GM23338 (cell line): ENCODE measurements around the gene GRID2. TPM values are rescaled to one million over a fixed set of nuclear protein-coding genes. Genes with fewer than 3 reads are reported as not detected.

Source experiments
- ATAC-seq: fragments of 200-7000 bp; cut with Tn5 transposase; 3 replicates; pipeline ENCODE4 v1.9.1; 2020
- DNase-seq: peaks from one replicate; pipeline ENCODE4 v3.0.0-alpha.2; 2015; ENCODE audit warnings: low spot score
- H2AFZ ChIP-seq: fragments of 200-600 bp; sonication (generic); 2 replicates; pipeline ENCODE4 v1.8.0; 2016; ENCODE audit warnings: antibody characterized with exemption, mild to moderate bottlenecking, moderate library complexity
- H3F3A ChIP-seq: fragments of 200-600 bp; sonication (generic); replicated peaks from 2 replicates; pipeline ENCODE4 v1.8.0; 2017; ENCODE audit warnings: antibody characterized with exemption, mixed run types, low read depth
- H3K27ac ChIP-seq: fragments of 200-600 bp; sonication (generic); 2 replicates; pipeline ENCODE4 v1.6.1; 2016; ENCODE audit warnings: low read depth
- H3K27me3 ChIP-seq: fragments of 200-600 bp; sonication (generic); 2 replicates; pipeline ENCODE4 v1.8.0; 2016; ENCODE audit warnings: mild to moderate bottlenecking, mixed run types, moderate library complexity; ENCODE audit not compliant: insufficient read depth
- H3K36me3 ChIP-seq: fragments of 200-600 bp; sonication (generic); 2 replicates; pipeline ENCODE4 v1.8.0; 2016; ENCODE audit warnings: mild to moderate bottlenecking; ENCODE audit not compliant: insufficient read depth
- H3K4me1 ChIP-seq: fragments of 200-600 bp; sonication (generic); 2 replicates; pipeline ENCODE4 v1.8.0; 2016; ENCODE audit warnings: mild to moderate bottlenecking, moderate library complexity; ENCODE audit not compliant: insufficient read depth
- H3K4me2 ChIP-seq: fragments of 200-600 bp; sonication (generic); 2 replicates; pipeline ENCODE4 v1.7.1; 2017; ENCODE audit warnings: mixed run types
- H3K4me3 ChIP-seq: fragments of 200-600 bp; sonication (generic); 2 replicates; pipeline ENCODE4 v1.6.1; 2016; ENCODE audit warnings: mixed run types
- H3K79me2 ChIP-seq: fragments of 200-600 bp; sonication (generic); replicated peaks from 2 replicates; pipeline ENCODE4 v1.8.0; 2017; ENCODE audit warnings: mild to moderate bottlenecking; ENCODE audit not compliant: insufficient read depth
- H3K9me2 ChIP-seq: fragments of 200-600 bp; sonication (generic); 2 replicates; pipeline ENCODE4 v1.8.0; 2017; ENCODE audit not compliant: insufficient read depth
- H4K20me1 ChIP-seq: fragments of 200-600 bp; sonication (generic); replicated peaks from 2 replicates; pipeline ENCODE4 v1.8.0; 2017; ENCODE audit warnings: mild to moderate bottlenecking; ENCODE audit not compliant: insufficient read depth
- H3K27ac Mint-ChIP-seq: 2 replicates; pipeline ENCODE4 v1.8.0; 2020; ENCODE audit warnings: inconsistent platforms, mild to moderate bottlenecking, moderate library complexity, mixed read lengths
- H3K27me3 Mint-ChIP-seq: 3 replicates; pipeline ENCODE4 v1.8.0; 2022; ENCODE audit warnings: low read depth, mild to moderate bottlenecking, moderate library complexity, mixed read lengths, inconsistent platforms; ENCODE audit not compliant: insufficient read depth, poor library complexity
- H3K36me3 Mint-ChIP-seq: 3 replicates; pipeline ENCODE4 v1.8.0; 2021; ENCODE audit warnings: low read depth, mild to moderate bottlenecking, inconsistent platforms, moderate library complexity, mixed read lengths
- H3K4me1 Mint-ChIP-seq: 3 replicates; pipeline ENCODE4 v1.8.0; 2020; ENCODE audit warnings: mild to moderate bottlenecking, inconsistent platforms, mixed read lengths
- H3K4me3 Mint-ChIP-seq: 3 replicates; pipeline ENCODE4 v1.8.0; 2021; ENCODE audit warnings: moderate library complexity, mild to moderate bottlenecking, inconsistent platforms, mixed read lengths
- H3K9me3 Mint-ChIP-seq: 3 replicates; pipeline ENCODE4 v1.8.0; 2020; ENCODE audit warnings: moderate library complexity, mild to moderate bottlenecking, inconsistent platforms, mixed read lengths
- CREB1 ChIP-seq: fragments of 250-450 bp; sonication (Bioruptor Pico); IDR thresholded peaks from 2 replicates; pipeline ENCODE4 v1.5.0; 2020; ENCODE audit warnings: low read depth, mild to moderate bottlenecking, moderate library complexity
- ETS1 ChIP-seq: IDR thresholded peaks from 2 replicates; pipeline ENCODE4 v1.6.1; 2016; ENCODE audit warnings: antibody characterized with exemption
- EZH2 ChIP-seq: fragments of 200-600 bp; sonication (generic); IDR thresholded peaks from one replicate; pipeline ENCODE4 v1.8.0; 2017; ENCODE audit warnings: antibody characterized with exemption, mild to moderate bottlenecking, low read depth; ENCODE audit not compliant: unreplicated experiment
- EZH2phosphoT487 ChIP-seq: fragments of 200-600 bp; sonication (generic); IDR thresholded peaks from one replicate; pipeline ENCODE4 v1.8.1; 2018; ENCODE audit warnings: antibody characterized with exemption; ENCODE audit not compliant: unreplicated experiment
- JUNB ChIP-seq: IDR thresholded peaks from one replicate; pipeline ENCODE4 v1.6.1; 2016; ENCODE audit warnings: antibody characterized with exemption; ENCODE audit not compliant: unreplicated experiment
- NANOG ChIP-seq: IDR thresholded peaks from 2 replicates; pipeline ENCODE4 v1.6.1; 2016; ENCODE audit warnings: antibody characterized with exemption, borderline replicate concordance
- POLR2AphosphoS5 ChIP-seq: IDR thresholded peaks from 2 replicates; pipeline ENCODE4 v1.6.1; 2016; ENCODE audit warnings: antibody characterized with exemption, low read depth
- REST ChIP-seq: IDR thresholded peaks from one replicate; pipeline ENCODE4 v1.6.1; 2018; ENCODE audit warnings: antibody characterized with exemption; ENCODE audit not compliant: unreplicated experiment
- STAT1 ChIP-seq: IDR thresholded peaks from one replicate; pipeline ENCODE4 v1.6.1; 2016; ENCODE audit warnings: antibody characterized with exemption; ENCODE audit not compliant: unreplicated experiment
- ZNF114 ChIP-seq: fragments of 250-450 bp; sonication (Bioruptor Pico); IDR thresholded peaks from 2 replicates; pipeline ENCODE4 v1.5.0; 2020; ENCODE audit warnings: mild to moderate bottlenecking, moderate library complexity
- ZNF331 ChIP-seq: fragments of 250-450 bp; sonication (Bioruptor Pico); IDR thresholded peaks from 2 replicates; pipeline ENCODE4 v1.5.0; 2020; ENCODE audit warnings: low read depth, mild to moderate bottlenecking, moderate library complexity
- ZNF462 ChIP-seq: fragments of 250-450 bp; sonication (Bioruptor Pico); IDR thresholded peaks from 2 replicates; pipeline ENCODE4 v1.5.0; 2020; ENCODE audit warnings: mild to moderate bottlenecking, moderate library complexity
- polyA plus RNA-seq: library from polyadenylated mRNA; unstranded; fragments of >200 nt; fragmentation: Nextera tagmentation; extraction: Ambion mirVana; gene quantifications from 2 replicates; pipeline ENCODE4 v1.2.1, GENCODE V29; 2016
- total RNA-seq: library from RNA; depleted of rRNA; stranded (reverse); fragments of >200 nt; shearing (Covaris generic); gene quantifications from 2 replicates; pipeline ENCODE4 v1.2.3, GENCODE V29; 2014
- TF ChIP-seq, protein P1 (sequence below), 2 experiments: fragments of 200-600 bp in 1 of 2; sonication (generic) in 1 of 2; conservative IDR thresholded peaks; 2 replicates each; pipeline versions ENCODE4 v1.5.1 to v1.6.1; 2016 to 2017; ENCODE audit warnings: antibody characterized with exemption in 2 of 2, low read depth in 2 of 2, mild to moderate bottlenecking in 2 of 2, moderate library complexity in 1 of 2

The GRID2 gene
- total and polyA plus RNA-seq, 2 experiments from 2014 or later, result 19.9 to 65.4 TPM

DNA sequence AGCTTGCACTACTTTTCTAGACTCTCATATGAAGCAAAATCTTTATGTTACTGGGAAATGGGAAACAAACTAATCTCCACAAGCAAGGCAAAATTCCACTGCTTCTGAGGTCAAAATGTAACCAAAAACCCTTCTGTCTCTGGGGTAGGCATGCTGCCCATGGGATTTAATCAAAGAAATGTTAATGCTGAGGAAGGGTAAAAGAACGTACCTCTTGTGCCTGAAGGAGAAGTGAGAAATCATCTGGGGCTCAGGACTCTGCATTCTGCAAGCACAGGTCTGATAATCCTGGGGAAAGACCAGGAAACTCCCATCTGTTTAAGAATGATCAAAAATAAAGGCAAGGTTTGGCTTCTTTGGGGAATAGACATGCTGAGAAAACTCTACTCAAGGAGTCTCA, 184.7 kb downstream of the GRID2 start:
- Mint-ChIP-seq H3K27ac (peak overlapping the region; percentile 12; the same call in 1 of the 2 replicates), H3K27me3 (peaks cover 6% of the 10 kb centered on the region), H3K36me3 (no peaks in the 10 kb centered on the region), H3K4me1 (peaks cover 68% of the 10 kb centered on the region), H3K4me3 (0 out of 3 replicates have a peak overlapping the region, but pooled peaks have one; percentile 20), H3K9me3 (no peaks in the 10 kb centered on the region)
- H3K4me1 ChIP-seq, result peaks cover 60% of the 10 kb centered on the region
- peak overlapping the region; percentile 35 for H3K4me2 ChIP-seq
- H3K27ac ChIP-seq, result peak overlapping the region; percentile 15
- H4K20me1 ChIP-seq, result peaks cover 11% of the 10 kb centered on the region; the same call in 1 of the 2 replicates
- TF ChIP-seq JUNB (no peak), ETS1 (no peak), ZNF331 (no peak), REST (no peak), EZH2 (no peak), ZNF114 (CRISPR knock-in tag) (no peak), POLR2AphosphoS5 (no peak), EZH2phosphoT487 (no peak), ZNF462 (CRISPR knock-in tag) (no peak), NANOG (no peak), STAT1 (no peak), CREB1 (no peak)
- TF ChIP-seq, protein P1, sequence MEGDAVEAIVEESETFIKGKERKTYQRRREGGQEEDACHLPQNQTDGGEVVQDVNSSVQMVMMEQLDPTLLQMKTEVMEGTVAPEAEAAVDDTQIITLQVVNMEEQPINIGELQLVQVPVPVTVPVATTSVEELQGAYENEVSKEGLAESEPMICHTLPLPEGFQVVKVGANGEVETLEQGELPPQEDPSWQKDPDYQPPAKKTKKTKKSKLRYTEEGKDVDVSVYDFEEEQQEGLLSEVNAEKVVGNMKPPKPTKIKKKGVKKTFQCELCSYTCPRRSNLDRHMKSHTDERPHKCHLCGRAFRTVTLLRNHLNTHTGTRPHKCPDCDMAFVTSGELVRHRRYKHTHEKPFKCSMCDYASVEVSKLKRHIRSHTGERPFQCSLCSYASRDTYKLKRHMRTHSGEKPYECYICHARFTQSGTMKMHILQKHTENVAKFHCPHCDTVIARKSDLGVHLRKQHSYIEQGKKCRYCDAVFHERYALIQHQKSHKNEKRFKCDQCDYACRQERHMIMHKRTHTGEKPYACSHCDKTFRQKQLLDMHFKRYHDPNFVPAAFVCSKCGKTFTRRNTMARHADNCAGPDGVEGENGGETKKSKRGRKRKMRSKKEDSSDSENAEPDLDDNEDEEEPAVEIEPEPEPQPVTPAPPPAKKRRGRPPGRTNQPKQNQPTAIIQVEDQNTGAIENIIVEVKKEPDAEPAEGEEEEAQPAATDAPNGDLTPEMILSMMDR (conservative IDR thresholded peaks at IDR 0.05; ENCODE audit: low read depth in 2 of 2), result no peak
- DNase-seq (peak; percentile 48), ATAC-seq (peak; percentile 68)
- no peak overlapping the region for H3K4me3 ChIP-seq
- H3K27me3 ChIP-seq, result no peaks in the 10 kb centered on the region
- no peak overlapping the region for H2AFZ ChIP-seq
- no peaks in the 10 kb centered on the region for H3K9me2 ChIP-seq
- H3K36me3 ChIP-seq, result no peaks in the 10 kb centered on the region
- no peaks in the 10 kb centered on the region for H3F3A ChIP-seq
- H3K79me2 ChIP-seq, result peaks cover 99% of the 10 kb centered on the region
